Neural progenitor cell (in vitro differentiated cells): Measurements from ENCODE around the gene C1orf185. TPM values are rescaled to one million over a fixed set of nuclear protein-coding genes. Genes with fewer than 3 reads are reported as not detected.

Experiments
- DNase-seq: peaks from one replicate; pipeline ENCODE4 v3.0.0-alpha.2; 2016; ENCODE audit warnings: low spot score
- H2AFZ ChIP-seq: fragments of 200-600 bp; sonication (generic); replicated peaks from 2 replicates; pipeline ENCODE4 v1.6.1; 2016; ENCODE audit warnings: antibody characterized with exemption
- H3F3A ChIP-seq: fragments of 200-600 bp; sonication (generic); 2 replicates; pipeline ENCODE4 v1.6.1; 2016; ENCODE audit warnings: antibody characterized with exemption, low read depth
- H3K27ac ChIP-seq: fragments of 200-600 bp; sonication (generic); 2 replicates; pipeline ENCODE4 v1.5.1; 2016; ENCODE audit warnings: mild to moderate bottlenecking
- H3K27me3 ChIP-seq: fragments of 200-600 bp; sonication (generic); 2 replicates; pipeline ENCODE4 v1.6.1; 2016; ENCODE audit warnings: mild to moderate bottlenecking, moderate library complexity
- H3K36me3 ChIP-seq: fragments of 200-600 bp; sonication (generic); 2 replicates; pipeline ENCODE4 v1.5.1; 2016
- H3K4me1 ChIP-seq: fragments of 200-600 bp; sonication (generic); 2 replicates; pipeline ENCODE4 v1.6.1; 2016; ENCODE audit warnings: mixed run types
- H3K4me2 ChIP-seq: fragments of 200-600 bp; sonication (generic); 2 replicates; pipeline ENCODE4 v1.6.1; 2016
- H3K4me3 ChIP-seq: fragments of 200-600 bp; sonication (generic); 2 replicates; pipeline ENCODE4 v1.5.1; 2016
- H3K79me2 ChIP-seq: fragments of 200-600 bp; sonication (generic); 2 replicates; pipeline ENCODE4 v1.6.1; 2016; ENCODE audit warnings: low read depth
- H3K9ac ChIP-seq: fragments of 200-600 bp; sonication (generic); 2 replicates; pipeline ENCODE4 v1.6.1; 2016
- H3K9me3 ChIP-seq: fragments of 200-600 bp; sonication (generic); 2 replicates; pipeline ENCODE4 v1.5.1; 2016; ENCODE audit warnings: low read depth
- H4K20me1 ChIP-seq: fragments of 200-600 bp; sonication (generic); 2 replicates; pipeline ENCODE4 v1.6.1; 2016; ENCODE audit warnings: low read depth
- H3K27ac Mint-ChIP-seq: 3 replicates; pipeline ENCODE4 v1.8.0; 2021; ENCODE audit warnings: mixed read lengths
- H3K27me3 Mint-ChIP-seq: 2 replicates; pipeline ENCODE4 v1.8.0; 2022; ENCODE audit warnings: low read depth, mild to moderate bottlenecking, inconsistent platforms, moderate library complexity, mixed read lengths; ENCODE audit not compliant: insufficient read depth
- H3K36me3 Mint-ChIP-seq: 3 replicates; pipeline ENCODE4 v1.8.0; 2021; ENCODE audit warnings: mixed read lengths
- H3K4me1 Mint-ChIP-seq: 3 replicates; pipeline ENCODE4 v1.8.0; 2021; ENCODE audit warnings: mixed read lengths
- H3K4me3 Mint-ChIP-seq: 3 replicates; pipeline ENCODE4 v1.8.0; 2021; ENCODE audit warnings: mild to moderate bottlenecking, moderate library complexity, mixed read lengths
- H3K9me3 Mint-ChIP-seq: 3 replicates; pipeline ENCODE4 v1.8.0; 2020; ENCODE audit warnings: mixed read lengths
- EZH2 ChIP-seq: fragments of 200-600 bp; sonication (generic); IDR thresholded peaks from 2 replicates; pipeline ENCODE4 v1.6.1; 2017; ENCODE audit warnings: antibody characterized with exemption, mild to moderate bottlenecking, moderate library complexity
- EZH2phosphoT487 ChIP-seq: fragments of 200-600 bp; sonication (generic); IDR thresholded peaks from 2 replicates; pipeline ENCODE4 v1.6.1; 2017; ENCODE audit warnings: antibody characterized with exemption
- microRNA counts: library from miRNA; unstranded; fragments of <30 nt; microRNA quantifications from one replicate; lab custom pipeline; 2016
- microRNA-seq: library from miRNA; unstranded; fragments of <30 nt; microRNA quantifications from one replicate; pipeline ENCODE4, GENCODE V29; 2016
- small RNA-seq: library from RNA; depleted of rRNA; stranded (forward); fragments of <200 nt; gene quantifications from one replicate; pipeline ENCODE3, GENCODE V24; 2015
- total RNA-seq: library from RNA; depleted of rRNA; stranded (reverse); fragments of >200 nt; gene quantifications from 2 replicates; pipeline ENCODE4 v1.2.3, GENCODE V29; 2015; ENCODE audit warnings: low replicate concordance
- TF ChIP-seq, protein P1 (sequence below): fragments of 200-600 bp; sonication (generic); IDR thresholded peaks from 2 replicates; pipeline ENCODE4 v1.5.1; 2017; ENCODE audit warnings: antibody characterized with exemption, mild to moderate bottlenecking

Gene C1orf185
- total RNA-seq, 1 donor from 2014 or later = not detected

DNA sequence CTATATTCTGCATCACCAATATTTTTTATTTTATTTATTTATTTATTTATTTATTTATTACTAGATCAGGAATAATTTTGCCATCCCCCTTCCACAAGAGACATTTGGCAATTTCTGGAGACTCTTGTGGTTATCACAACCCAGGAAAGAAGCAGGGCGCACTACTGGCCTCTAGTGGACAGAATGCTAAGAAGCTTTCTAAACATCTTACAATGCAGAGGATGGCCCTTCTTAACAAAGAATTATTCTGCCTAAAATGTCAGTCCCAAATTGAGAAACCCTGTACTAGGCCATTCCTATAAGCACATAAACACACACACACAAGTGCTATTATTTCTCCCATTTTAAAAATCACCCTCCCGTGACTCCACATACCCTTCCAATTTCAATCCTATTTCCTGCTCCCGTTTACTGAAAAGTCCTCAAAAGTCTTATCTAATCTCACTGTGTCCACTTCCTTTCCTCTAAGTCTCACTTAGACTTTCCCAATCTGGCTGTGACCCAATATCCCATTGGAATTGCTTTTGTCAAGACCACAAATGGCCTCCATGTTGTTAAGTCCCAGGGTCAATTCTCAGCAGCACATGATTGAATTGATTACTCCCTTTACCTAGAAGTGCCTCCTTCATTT, 90.3 kb downstream of the C1orf185 start:
- Mint-ChIP-seq H3K4me1 (no peaks in the 10 kb centered on the region), H3K4me3 (no peak overlapping the region), H3K27me3 (peaks cover 2% of the 10 kb centered on the region), H3K36me3 (no peaks in the 10 kb centered on the region), H3K27ac (no peak overlapping the region), H3K9me3 (no peaks in the 10 kb centered on the region)
- peak overlapping the region; percentile 23 for H2AFZ ChIP-seq
- no peak overlapping the region for H3K4me2 ChIP-seq
- peak; percentile 83 for DNase-seq
- H3K79me2 ChIP-seq = no peaks in the 10 kb centered on the region
- no peaks in the 10 kb centered on the region for H3K4me1 ChIP-seq
- TF ChIP-seq, protein P1, sequence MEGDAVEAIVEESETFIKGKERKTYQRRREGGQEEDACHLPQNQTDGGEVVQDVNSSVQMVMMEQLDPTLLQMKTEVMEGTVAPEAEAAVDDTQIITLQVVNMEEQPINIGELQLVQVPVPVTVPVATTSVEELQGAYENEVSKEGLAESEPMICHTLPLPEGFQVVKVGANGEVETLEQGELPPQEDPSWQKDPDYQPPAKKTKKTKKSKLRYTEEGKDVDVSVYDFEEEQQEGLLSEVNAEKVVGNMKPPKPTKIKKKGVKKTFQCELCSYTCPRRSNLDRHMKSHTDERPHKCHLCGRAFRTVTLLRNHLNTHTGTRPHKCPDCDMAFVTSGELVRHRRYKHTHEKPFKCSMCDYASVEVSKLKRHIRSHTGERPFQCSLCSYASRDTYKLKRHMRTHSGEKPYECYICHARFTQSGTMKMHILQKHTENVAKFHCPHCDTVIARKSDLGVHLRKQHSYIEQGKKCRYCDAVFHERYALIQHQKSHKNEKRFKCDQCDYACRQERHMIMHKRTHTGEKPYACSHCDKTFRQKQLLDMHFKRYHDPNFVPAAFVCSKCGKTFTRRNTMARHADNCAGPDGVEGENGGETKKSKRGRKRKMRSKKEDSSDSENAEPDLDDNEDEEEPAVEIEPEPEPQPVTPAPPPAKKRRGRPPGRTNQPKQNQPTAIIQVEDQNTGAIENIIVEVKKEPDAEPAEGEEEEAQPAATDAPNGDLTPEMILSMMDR = peak; percentile 90
- TF ChIP-seq EZH2phosphoT487 (no peak), EZH2 (no peak)
- H3K4me3 ChIP-seq = no peak overlapping the region
- no peaks in the 10 kb centered on the region for H3K9me3 ChIP-seq
- no peaks in the 10 kb centered on the region for H3K36me3 ChIP-seq
- no peak overlapping the region for H3K27ac ChIP-seq
- H3F3A ChIP-seq = no peaks in the 10 kb centered on the region
- no peak overlapping the region for H3K9ac ChIP-seq
- H4K20me1 ChIP-seq = no peaks in the 10 kb centered on the region
- H3K27me3 ChIP-seq = no peaks in the 10 kb centered on the region

- no peaks in the 10 kb centered on the region for H3F3A ChIP-seq
- TF ChIP-seq EZH2 = no peak
- TF ChIP-seq, protein P1 = no peak
- TF ChIP-seq EZH2phosphoT487 = no peak
- no peaks in the 10 kb centered on the region for H3K9me3 ChIP-seq
- H3K9me3 Mint-ChIP-seq = no peaks in the 10 kb centered on the region
- no peaks in the 10 kb centered on the region for H3K4me1 ChIP-seq
- H3K36me3 Mint-ChIP-seq = no peaks in the 10 kb centered on the region
- H3K4me3 ChIP-seq = no peak overlapping the region
- peak overlapping the region; percentile 46 for H2AFZ ChIP-seq
- H3K9ac ChIP-seq = no peak overlapping the region
- H3K27me3 Mint-ChIP-seq = peaks cover 2% of the 10 kb centered on the region
- no peak overlapping the region for H3K4me3 Mint-ChIP-seq
- H4K20me1 ChIP-seq = no peaks in the 10 kb centered on the region
- H3K27me3 ChIP-seq = no peaks in the 10 kb centered on the region
- H3K4me1 Mint-ChIP-seq = no peaks in the 10 kb centered on the region
- no peak overlapping the region for H3K27ac Mint-ChIP-seq
- no peaks in the 10 kb centered on the region for H3K36me3 ChIP-seq
- H3K4me2 ChIP-seq = no peak overlapping the region
- no peaks in the 10 kb centered on the region for H3K79me2 ChIP-seq
- DNase-seq = no peak
- no peak overlapping the region for H3K27ac ChIP-seq
These were observed 91.5 kb downstream of the C1orf185 start for GRCh38 chr1:51193564-51193963.

MicroRNA genes within 50 kb of the gene (microRNA counts, 767-probe panel; counts per million panel counts)
- 460 counts per million, percentile 90 among the panel's probes with 10 or more counts for microRNA hsa-miR-4421 (lab: Ali Mortazavi, UCI)

Small RNA genes lying within 50 kb of the gene (microRNA-seq; reads per million reads assigned to microRNA genes)
- gene MIR4421 (not detected), gene MIR6500 (not detected)

Small RNA genes lying within 50 kb of the gene (small RNA-seq; reads per million reads assigned to genes)
- gene MIR4421 (not detected), gene MIR6500 (not detected), gene RF00019 (not detected)

Other genes starting within 250 kb of the C1orf185 start
- 78.0 and 103 TPM in 2 replicates for gene FAF1, start 142.0 kb upstream of the C1orf185 start, total RNA-seq
- 0.11 and 0.65 TPM in 2 replicates for gene CDKN2C, start 132.0 kb upstream of the C1orf185 start, total RNA-seq
- gene RNF11, start 134.0 kb downstream of the C1orf185 start, total RNA-seq = 63.8 and 108 TPM in 2 replicates
- gene TTC39A, start 228.3 kb downstream of the C1orf185 start, total RNA-seq = 0.94 and 1.2 TPM in 2 replicates